KOPT-K1 (cell line): ENCODE results near the gene SHB.
"Not testable (repeated sequence)": the region's sequence is repeated elsewhere in the genome, so short reads cannot be mapped to it uniquely, and the experiment has no call there.

ENCODE experiments used
- H3K27ac ChIP-seq: fragments of 200-600 bp; sonication (generic); 2 replicates; pipeline ENCODE4 v1.5.1; 2016; ENCODE audit warnings: antibody characterized with exemption, mild to moderate bottlenecking, low read depth, low read length; ENCODE audit not compliant: poor library complexity, severe bottlenecking
- H3K36me3 ChIP-seq: fragments of 200-600 bp; sonication (generic); 2 replicates; pipeline ENCODE4 v1.5.1; 2017; ENCODE audit warnings: antibody characterized with exemption, mild to moderate bottlenecking, low read length, moderate library complexity; ENCODE audit not compliant: insufficient read depth
- H3K9me3 ChIP-seq: fragments of 200-600 bp; sonication (generic); 2 replicates; pipeline ENCODE4 v1.5.1; 2017; ENCODE audit warnings: antibody characterized with exemption, low read length, mild to moderate bottlenecking; ENCODE audit not compliant: insufficient read depth, poor library complexity, severe bottlenecking

SHB gene

GRCh38 chr9:37965676-37966345 lies 103.2 kb downstream of the SHB start:
- not testable (repeated sequence) for H3K27ac ChIP-seq, H3K36me3 ChIP-seq, H3K9me3 ChIP-seq

- Histone ChIP-seq H3K36me3 (no peaks in the 10 kb centered on the region), H3K27ac (no peak overlapping the region), H3K9me3 (no peaks in the 10 kb centered on the region)
Measured at GRCh38 chr9:37965116-37965515, 103.9 kb downstream of the SHB start.

GRCh38 chr9:37964740-37965081 lies 104.3 kb downstream of the SHB start:
- no peaks in the 10 kb centered on the region for H3K36me3 ChIP-seq
- no peaks in the 10 kb centered on the region for H3K9me3 ChIP-seq
- H3K27ac ChIP-seq = no peak overlapping the region

GRCh38 chr9:37963936-37964739 lies 104.9 kb downstream of the SHB start:
- Histone ChIP-seq H3K9me3 (no peaks in the 10 kb centered on the region), H3K27ac (no peak overlapping the region), H3K36me3 (no peaks in the 10 kb centered on the region)

GRCh38 chr9:37961351-37961750 lies 107.7 kb downstream of the SHB start:
- no peak overlapping the region for H3K27ac ChIP-seq
- no peaks in the 10 kb centered on the region for H3K36me3 ChIP-seq
- no peaks in the 10 kb centered on the region for H3K9me3 ChIP-seq

- no peak overlapping the region for H3K27ac ChIP-seq
- H3K9me3 ChIP-seq = no peaks in the 10 kb centered on the region
- no peaks in the 10 kb centered on the region for H3K36me3 ChIP-seq
Measured at GRCh38 chr9:37960631-37961030, 108.4 kb downstream of the SHB start.

- no peaks in the 10 kb centered on the region for H3K36me3 ChIP-seq
- no peak overlapping the region for H3K27ac ChIP-seq
- no peaks in the 10 kb centered on the region for H3K9me3 ChIP-seq
Measured at GRCh38 chr9:37959976-37960375, 109.1 kb downstream of the SHB start.

GRCh38 chr9:37958154-37958553 lies 110.9 kb downstream of the SHB start:
- no peaks in the 10 kb centered on the region for H3K36me3 ChIP-seq
- H3K27ac ChIP-seq = no peak overlapping the region
- H3K9me3 ChIP-seq = no peaks in the 10 kb centered on the region

GRCh38 chr9:37957664-37957953 lies 111.4 kb downstream of the SHB start:
- Histone ChIP-seq H3K36me3 (no peaks in the 10 kb centered on the region), H3K27ac (no peak overlapping the region), H3K9me3 (no peaks in the 10 kb centered on the region)

- no peaks in the 10 kb centered on the region for H3K9me3 ChIP-seq
- H3K36me3 ChIP-seq = no peaks in the 10 kb centered on the region
- H3K27ac ChIP-seq = no peak overlapping the region
Measured at GRCh38 chr9:37956904-37957663, 111.9 kb downstream of the SHB start.

- H3K9me3 ChIP-seq = no peaks in the 10 kb centered on the region
- H3K27ac ChIP-seq = no peak overlapping the region
- H3K36me3 ChIP-seq = no peaks in the 10 kb centered on the region
Measured at GRCh38 chr9:37956423-37956820, 112.6 kb downstream of the SHB start.

GRCh38 chr9:37955781-37956422 lies 113.1 kb downstream of the SHB start:
- Histone ChIP-seq H3K27ac (no peak overlapping the region), H3K9me3 (no peaks in the 10 kb centered on the region), H3K36me3 (no peaks in the 10 kb centered on the region)

- Histone ChIP-seq H3K27ac (no peak overlapping the region), H3K9me3 (no peaks in the 10 kb centered on the region), H3K36me3 (no peaks in the 10 kb centered on the region)
Measured at GRCh38 chr9:37954581-37954981, 114.4 kb downstream of the SHB start.

- Histone ChIP-seq H3K36me3 (no peaks in the 10 kb centered on the region), H3K27ac (no peak overlapping the region), H3K9me3 (no peaks in the 10 kb centered on the region)
Measured at GRCh38 chr9:37953775-37954437, 115.1 kb downstream of the SHB start.
